ENCODE results near the gene INPP5D. TPM values are rescaled to one million over a fixed set of nuclear protein-coding genes. Genes with fewer than 3 reads are reported as not detected.
A peak's percentile ranks its signal among the peaks of the same experiment; 100 is the strongest.

INPP5D gene
- total and polyA plus RNA-seq, 12 donors = 3.4 to 29.4 (median 14.3) TPM

GRCh38 chr2:233060501-233060979, 398 bp downstream of the INPP5D start:
- DNase-seq = no peak
- H3K27ac ChIP-seq = peak overlapping the region in 4 of 5 donors; percentile 13 to 89 (median 50)
- no peaks in the 10 kb centered on the region for H3K9me3 ChIP-seq (replicated peaks in 1 of 3)
- intact Hi-C loops (cut with DNase I) = loop anchor here in 1 of 2 donors (10.0 kb wide), 1 partner anchor 184 kb away; no protein-coding TSS in a partner anchor
- H3K4me1 ChIP-seq (replicated peaks in 1 of 2) = no peaks in the 10 kb centered on the region
- whole genome bisulfite sequencing, 4 donors = 43 to 68% (median 50%) methylated on average over 1 to 13 of the region's 13 CpGs
- H3K4me3 ChIP-seq = peak overlapping the region in 2 of 4 donors; percentile 25 to 55
- H3K36me3 ChIP-seq (replicated peaks in 1 of 2) = no peaks in the 10 kb centered on the region
- TF ChIP-seq POLR2A (IDR thresholded peaks at IDR 0.05) (no peak), CTCF (IDR thresholded peaks at IDR 0.05) (no peak)
- no peaks in the 10 kb centered on the region for H3K27me3 ChIP-seq

GRCh38 chr2:233060980-233061590, 943 bp downstream of the INPP5D start:
- WGBS, 4 donors = 56 to 66% (median 60%) methylated on average over 8 to 10 of the region's 10 CpGs
- Histone ChIP-seq H3K27me3 (no peaks in the 10 kb centered on the region), H3K36me3 (replicated peaks in 1 of 2) (no peaks in the 10 kb centered on the region), H3K27ac (peak overlapping the region in 4 of 5 donors; percentile 13 to 89 (median 50)), H3K9me3 (replicated peaks in 1 of 3) (no peaks in the 10 kb centered on the region), H3K4me3 (peak overlapping the region in 2 of 4 donors; percentile 25 to 55), H3K4me1 (replicated peaks in 1 of 2) (no peaks in the 10 kb centered on the region)
- TF ChIP-seq POLR2A (IDR thresholded peaks at IDR 0.05) (no peak), CTCF (IDR thresholded peaks at IDR 0.05) (no peak)
- intact Hi-C loops (cut with DNase I) = loop anchor here in 1 of 2 donors (10.0 kb wide), 1 partner anchor 184 kb away; no protein-coding TSS in a partner anchor
- no peak for DNase-seq

- intact Hi-C loops (cut with DNase I) = loop anchor here in 1 of 2 donors (10.0 kb wide), 1 partner anchor 183 kb away; no protein-coding TSS in a partner anchor
- H3K4me1 ChIP-seq (replicated peaks in 1 of 2) = no peaks in the 10 kb centered on the region
Observed at GRCh38 chr2:233061591-233062450, 1.7 kb downstream of the INPP5D start.

More at GRCh38 chr2:233061591-233062450, 1.7 kb downstream of the INPP5D start:
- Histone ChIP-seq H3K4me3 (peak overlapping the region in 1 of 4 donors; percentile 55), H3K36me3 (replicated peaks in 1 of 2) (no peaks in the 10 kb centered on the region), H3K27me3 (no peaks in the 10 kb centered on the region), H3K9me3 (replicated peaks in 1 of 3) (no peaks in the 10 kb centered on the region), H3K27ac (peak overlapping the region in 4 of 5 donors; percentile 26 to 89 (median 56))
- 41 to 54% (median 45%) methylated on average over 5 to 12 of the region's 12 CpGs for WGBS, 4 donors
- peak in 5 of 7 donors; percentile 36 to 70 (median 42) for DNase-seq
- TF ChIP-seq CTCF (IDR thresholded peaks at IDR 0.05) (peak in 1 of 6 experiments; percentile 31), POLR2A (IDR thresholded peaks at IDR 0.05) (no peak)
